Fibroblast of lung (primary cell): ENCODE results near the gene FAM222A. TPM values are rescaled to one million over a fixed set of nuclear protein-coding genes. Genes with fewer than 3 reads are reported as not detected.

ENCODE experiments used
- DNase-seq, 2 donors: peaks; one replicate each; pipeline versions ENCODE4 v3.0.0 to v3.0.0-alpha.2; 2010; ENCODE audit warnings: low read depth in 2 of 2
- H2AFZ ChIP-seq: 2 replicates; pipeline ENCODE4 v1.5.1; 2012; ENCODE audit warnings: low read length, control low read depth, inconsistent platforms
- H3K27ac ChIP-seq: 2 replicates; pipeline ENCODE4 v1.5.1; 2011; ENCODE audit warnings: low read length, control low read depth; ENCODE audit not compliant: insufficient read depth
- H3K27me3 ChIP-seq: 2 replicates; pipeline ENCODE4 v1.5.1; 2011; ENCODE audit warnings: mild to moderate bottlenecking, low read length; ENCODE audit not compliant: control insufficient read depth, insufficient read depth
- H3K36me3 ChIP-seq: 2 replicates; pipeline ENCODE4 v1.5.1; 2011; ENCODE audit warnings: low read length; ENCODE audit not compliant: control insufficient read depth, insufficient read depth
- H3K4me1 ChIP-seq: 2 replicates; pipeline ENCODE4 v1.5.1; 2011; ENCODE audit warnings: low read length; ENCODE audit not compliant: control insufficient read depth, insufficient read depth; ENCODE audit errors: extremely low read depth
- H3K4me2 ChIP-seq: 2 replicates; pipeline ENCODE4 v1.5.1; 2011; ENCODE audit warnings: low read length, control low read depth; ENCODE audit not compliant: insufficient read depth; ENCODE audit errors: extremely low read depth
- H3K4me3 ChIP-seq, 4 experiments: fragments of 200-600 bp in 1 of 4; sonication (generic) in 1 of 4; replicated peaks in 1 of 4; 2 replicates each; pipeline ENCODE4 v1.5.1; 2011 to 2016; ENCODE audit warnings: low read length in 4 of 4, low read depth in 3 of 4, mild to moderate bottlenecking in 3 of 4, control low read depth in 2 of 4, inconsistent platforms in 1 of 4, mixed read lengths in 1 of 4; ENCODE audit not compliant: insufficient read depth in 1 of 4; ENCODE audit errors: control extremely low read depth in 1 of 4
- H3K79me2 ChIP-seq: 2 replicates; pipeline ENCODE4 v1.5.1; 2012; ENCODE audit warnings: mild to moderate bottlenecking, low read length, inconsistent platforms; ENCODE audit not compliant: control insufficient read depth, insufficient read depth
- H3K9ac ChIP-seq: 2 replicates; pipeline ENCODE4 v1.5.1; 2011; ENCODE audit warnings: mild to moderate bottlenecking, low read length, control low read depth; ENCODE audit not compliant: insufficient read depth
- H3K9me3 ChIP-seq: 2 replicates; pipeline ENCODE4 v1.5.1; 2012; ENCODE audit warnings: low read depth, low read length; ENCODE audit not compliant: control insufficient read depth, insufficient read depth
- H4K20me1 ChIP-seq: 2 replicates; pipeline ENCODE4 v1.5.1; 2011; ENCODE audit warnings: low read length; ENCODE audit not compliant: control insufficient read depth, insufficient read depth; ENCODE audit errors: extremely low read depth
- CTCF ChIP-seq, 2 donors: IDR thresholded peaks in 1 of 2; conservative IDR thresholded peaks in 1 of 2; 1 replicate in 1 of 2; 2 replicates in 1 of 2; pipeline ENCODE4 v1.5.1; 2011 to 2012; ENCODE audit warnings: low read length in 2 of 2, control low read depth in 1 of 2, inconsistent platforms in 1 of 2, low read depth in 1 of 2, mild to moderate bottlenecking in 1 of 2
- EZH2 ChIP-seq: IDR thresholded peaks from 2 replicates; pipeline ENCODE4 v1.5.1; 2012; ENCODE audit warnings: low read length, control low read depth, mild to moderate bottlenecking; ENCODE audit errors: missing control alignments
- polyA plus RNA-seq, 2 donors: library from polyadenylated mRNA; depleted of rRNA in 1 of 2; stranded (reverse) in 1 of 2; unstranded in 1 of 2; fragments of >200 nt; gene quantifications; 2 replicates each; pipeline ENCODE4 v1.2.1, GENCODE V29; 2011 to 2012; ENCODE audit warnings: missing spikeins in 1 of 2
- total RNA-seq: library from RNA; depleted of rRNA; stranded (reverse); fragments of >200 nt; gene quantifications from 2 replicates; pipeline ENCODE4 v1.2.1, GENCODE V29; 2014

Gene FAM222A
- total and polyA plus RNA-seq, 2 donors (not counting 1 experiment from before 2014, with no cell fraction given), result 0.05 TPM; not detected in 1

- Histone ChIP-seq H4K20me1 (no peaks in the 10 kb centered on the region), H3K79me2 (no peaks in the 10 kb centered on the region), H3K9me3 (no peaks in the 10 kb centered on the region), H3K27ac (no peak overlapping the region), H3K4me1 (no peaks in the 10 kb centered on the region), H3K36me3 (no peaks in the 10 kb centered on the region), H3K4me2 (no peak overlapping the region), H3K27me3 (no peaks in the 10 kb centered on the region), H2AFZ (no peak overlapping the region), H3K9ac (no peak overlapping the region), H3K4me3 (no peak overlapping the region)
- TF ChIP-seq EZH2 (no peak), CTCF (conservative IDR thresholded peaks at IDR 0.05 in 1 of 2, IDR thresholded peaks at IDR 0.05 in 1 of 2; ENCODE audit: low read depth in 1 of 2, low read length in 2 of 2) (no peak)
- no peak for DNase-seq
Observed at GRCh38 chr12:109760930-109761921, 47.6 kb downstream of the FAM222A start.

DNA sequence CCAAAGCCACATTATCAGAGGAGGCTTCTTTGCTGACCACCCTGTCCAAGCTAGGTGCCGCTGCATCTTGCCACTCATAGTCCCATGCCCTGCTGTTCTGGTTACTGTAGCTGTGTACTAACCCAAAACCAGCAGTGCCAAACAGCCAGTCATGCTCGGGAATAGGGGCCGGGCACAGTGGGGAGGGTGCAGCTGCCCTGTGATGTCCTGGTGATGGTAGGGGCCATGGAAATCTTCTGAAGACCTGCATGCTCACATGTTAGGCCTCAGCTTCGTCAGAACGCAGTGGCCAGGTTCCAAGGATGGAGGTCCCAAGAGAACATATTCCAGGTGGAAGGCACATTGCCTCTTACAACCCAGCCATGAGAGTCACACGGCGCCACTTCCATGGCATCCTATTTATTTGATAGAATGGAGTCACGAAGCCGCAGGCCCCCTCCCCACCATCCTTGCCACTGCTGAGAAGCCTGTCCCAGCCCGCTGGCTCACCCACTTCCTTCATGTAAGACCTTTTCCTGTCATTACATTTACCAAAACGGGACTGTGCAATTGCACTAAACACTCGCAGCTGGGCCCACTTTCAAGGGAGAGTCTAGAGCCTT lies 48.5 kb downstream of the FAM222A start:
- Histone ChIP-seq H3K4me3 (no peak overlapping the region), H3K4me1 (no peaks in the 10 kb centered on the region), H3K27ac (no peak overlapping the region), H3K9me3 (no peaks in the 10 kb centered on the region), H3K36me3 (no peaks in the 10 kb centered on the region), H3K9ac (no peak overlapping the region), H4K20me1 (no peaks in the 10 kb centered on the region), H3K4me2 (no peak overlapping the region), H2AFZ (no peak overlapping the region), H3K79me2 (no peaks in the 10 kb centered on the region), H3K27me3 (no peaks in the 10 kb centered on the region)
- TF ChIP-seq EZH2 (no peak), CTCF (conservative IDR thresholded peaks at IDR 0.05 in 1 of 2, IDR thresholded peaks at IDR 0.05 in 1 of 2; ENCODE audit: low read depth in 1 of 2, low read length in 2 of 2) (no peak)
- no peak for DNase-seq

DNA sequence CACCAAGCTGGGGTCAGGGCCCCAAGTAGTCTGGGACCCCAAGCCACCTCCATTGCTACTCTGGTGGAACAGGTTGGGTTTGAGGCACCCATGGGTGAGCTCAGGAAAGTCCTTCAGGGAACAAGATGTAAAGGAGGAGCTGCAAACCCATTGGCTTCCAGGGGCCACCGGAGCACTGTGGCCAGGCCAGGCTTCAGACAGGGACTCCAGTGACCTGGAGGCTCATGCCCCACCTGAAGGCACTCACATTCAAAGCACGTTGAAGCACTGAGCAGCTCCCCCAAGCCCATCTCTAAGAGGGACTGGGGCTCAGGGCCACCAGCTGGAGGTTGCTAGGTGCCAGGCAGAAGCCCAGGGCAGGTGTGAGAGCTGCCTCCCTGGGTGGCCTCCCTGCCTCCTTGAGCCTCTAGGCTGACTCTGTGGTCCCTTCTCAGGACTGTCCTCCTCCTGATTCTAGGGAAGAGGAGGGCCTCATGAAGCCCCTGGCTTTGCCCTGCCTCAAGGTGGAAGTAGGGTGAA lies 49.1 kb downstream of the FAM222A start:
- TF ChIP-seq CTCF (conservative IDR thresholded peaks at IDR 0.05 in 1 of 2, IDR thresholded peaks at IDR 0.05 in 1 of 2; ENCODE audit: low read depth in 1 of 2, low read length in 2 of 2), result no peak
- TF ChIP-seq EZH2, result no peak
- Histone ChIP-seq H3K27me3 (no peaks in the 10 kb centered on the region), H3K4me2 (no peak overlapping the region), H4K20me1 (no peaks in the 10 kb centered on the region), H2AFZ (no peak overlapping the region), H3K4me1 (no peaks in the 10 kb centered on the region), H3K4me3 (no peak overlapping the region), H3K9ac (no peak overlapping the region), H3K79me2 (no peaks in the 10 kb centered on the region), H3K36me3 (no peaks in the 10 kb centered on the region), H3K9me3 (no peaks in the 10 kb centered on the region), H3K27ac (no peak overlapping the region)
- no peak for DNase-seq
